Right renal cortex interstitium (tissue), 3 donors: ENCODE data around the gene SH2B2. TPM values are rescaled to one million over a fixed set of nuclear protein-coding genes. Genes with fewer than 3 reads are reported as not detected.

Experiments used
- DNase-seq, 3 donors: peaks; one replicate each; pipeline ENCODE4 v3.0.0-alpha.2; 2013; ENCODE audit warnings: low read depth in 3 of 3, low spot score in 2 of 3
- polyA plus RNA-seq, 3 donors: library from polyadenylated mRNA; unstranded; fragments of 120-200 nt; gene quantifications; one replicate each; pipeline ENCODE4 v1.2.1, GENCODE V29; 2013; ENCODE audit not compliant: insufficient read length in 3 of 3

SH2B2 gene
- 1 to 10 TPM; 2.9 to 4.1 (median 3.4) TPM for polyA plus RNA-seq

- no peak for DNase-seq
Measured at GRCh38 chr7:102286237-102287110, at the start of gene SH2B2. SH2B2 (plus strand) TSS chr7:102286868; CDS start chr7:102300551, 13,683 bp downstream.

- no peak for DNase-seq
Measured at GRCh38 chr7:102239206-102239820, 47.4 kb upstream of the SH2B2 start.

- DNase-seq, result no peak
Measured at GRCh38 chr7:102241431-102241830, 45.2 kb upstream of the SH2B2 start.

- no peak for DNase-seq
Measured at GRCh38 chr7:102244601-102245000, 42.1 kb upstream of the SH2B2 start.

- DNase-seq, result no peak
Measured at GRCh38 chr7:102248081-102248455, 38.6 kb upstream of the SH2B2 start.

- no peak for DNase-seq
Measured at GRCh38 chr7:102248456-102249395, 37.9 kb upstream of the SH2B2 start.

GRCh38 chr7:102251531-102252365 lies 34.9 kb upstream of the SH2B2 start:
- no peak for DNase-seq

- DNase-seq, result no peak
Measured at GRCh38 chr7:102252366-102252982, 34.2 kb upstream of the SH2B2 start.

- DNase-seq, result no peak
Measured at GRCh38 chr7:102253066-102253972, 33.3 kb upstream of the SH2B2 start.

GRCh38 chr7:102253973-102254370 lies 32.7 kb upstream of the SH2B2 start:
- DNase-seq, result no peak

GRCh38 chr7:102254521-102254920 lies 32.1 kb upstream of the SH2B2 start:
- no peak for DNase-seq

- no peak for DNase-seq
Measured at GRCh38 chr7:102255501-102255900, 31.2 kb upstream of the SH2B2 start.

- DNase-seq, result no peak
Measured at GRCh38 chr7:102255916-102256315, 30.8 kb upstream of the SH2B2 start.

GRCh38 chr7:102258073-102258748 lies 28.5 kb upstream of the SH2B2 start:
- no peak for DNase-seq

- DNase-seq, result no peak
Measured at GRCh38 chr7:102258749-102259107, 27.9 kb upstream of the SH2B2 start.

- no peak for DNase-seq
Measured at GRCh38 chr7:102260856-102261255, 25.8 kb upstream of the SH2B2 start.

- DNase-seq, result no peak
Measured at GRCh38 chr7:102261451-102261850, 25.2 kb upstream of the SH2B2 start.

GRCh38 chr7:102262546-102262945 lies 24.1 kb upstream of the SH2B2 start:
- no peak for DNase-seq
